ENCODE data around the gene TOLLIP. TPM values are rescaled to one million over a fixed set of nuclear protein-coding genes. Genes with fewer than 3 reads are reported as not detected.
"Not testable (repeated sequence)": the region's sequence is repeated elsewhere in the genome, so short reads cannot be mapped to it uniquely, and the experiment has no call there.

Gene TOLLIP
- total RNA-seq, 4 donors from 2014 or later: 49.8 to 91.7 (median 85.0) TPM

DNA sequence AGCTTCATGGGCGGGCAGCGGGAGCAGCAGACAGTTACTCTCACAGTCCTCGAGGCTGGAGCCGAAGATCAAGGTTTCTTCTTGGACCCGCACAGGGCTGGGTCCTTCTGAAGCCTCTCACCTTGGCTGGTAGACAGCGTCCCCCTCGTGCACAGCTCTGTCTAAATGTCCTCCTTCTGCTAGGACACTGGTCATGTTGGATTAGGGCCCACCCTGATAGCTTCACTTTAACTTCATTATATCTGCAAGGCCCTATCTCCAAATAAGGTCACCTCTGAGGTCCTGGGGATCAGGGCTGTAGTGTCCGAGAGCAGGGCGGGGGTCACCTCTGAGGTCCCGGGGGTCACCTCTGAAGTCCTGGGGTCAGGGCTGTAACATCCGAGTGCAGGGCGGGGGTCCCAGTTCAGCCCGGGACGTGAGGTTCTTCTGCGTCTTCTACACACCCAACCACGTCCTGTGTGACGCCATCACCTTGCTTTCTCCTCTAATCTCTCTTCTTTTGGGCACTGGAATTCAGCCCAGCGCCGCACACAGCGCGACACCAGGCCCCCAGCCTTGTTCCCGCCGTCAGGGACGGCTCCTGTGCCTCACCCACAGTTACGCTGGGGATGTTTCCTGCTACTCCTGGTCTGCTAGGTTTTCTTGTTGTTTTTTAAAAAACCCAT lies 34.1 kb upstream of the TOLLIP start:
- no peak for ATAC-seq
- no peaks in the 10 kb centered on the region for H3K9me3 ChIP-seq
- H3K27ac ChIP-seq: no peak overlapping the region
- TF ChIP-seq CTCF (IDR thresholded peaks at IDR 0.05 in 4 of 5, conservative IDR thresholded peaks at IDR 0.05 in 1 of 5) (no peak), POLR2A (IDR thresholded peaks at IDR 0.05) (no peak)
- H3K27me3 ChIP-seq: no peaks in the 10 kb centered on the region
- no peak overlapping the region for H3K4me3 ChIP-seq
- intact Hi-C loops (cut with DNase I; ENCODE audit: low total_unique reads): no loop called here
- in situ Hi-C loops (cut with MboI; ENCODE audit: low sequenced_read_pairs in 4 of 4): no loop called here
- H3K36me3 ChIP-seq: no peaks in the 10 kb centered on the region
- no peak for DNase-seq
- H3K4me1 ChIP-seq: no peaks in the 10 kb centered on the region

GRCh38 chr11:1342946-1343345 lies 33.5 kb upstream of the TOLLIP start:
- Histone ChIP-seq H3K9me3 (no peaks in the 10 kb centered on the region), H3K4me3 (no peak overlapping the region), H3K27ac (no peak overlapping the region), H3K27me3 (no peaks in the 10 kb centered on the region), H3K4me1 (no peaks in the 10 kb centered on the region), H3K36me3 (no peaks in the 10 kb centered on the region)
- ATAC-seq (no peak), DNase-seq (no peak)
- in situ Hi-C loops (cut with MboI; ENCODE audit: low sequenced_read_pairs in 4 of 4): no loop called here
- intact Hi-C loops (cut with DNase I; ENCODE audit: low total_unique reads): no loop called here
- no peak for TF ChIP-seq CTCF (IDR thresholded peaks at IDR 0.05 in 4 of 5, conservative IDR thresholded peaks at IDR 0.05 in 1 of 5)
- no peak for TF ChIP-seq POLR2A (IDR thresholded peaks at IDR 0.05)

- Histone ChIP-seq H3K4me3 (no peak overlapping the region), H3K9me3 (no peaks in the 10 kb centered on the region), H3K36me3 (no peaks in the 10 kb centered on the region), H3K4me1 (peaks cover 0 to under 1% of the 10 kb centered on the region in 2 donors), H3K27ac (no peak overlapping the region), H3K27me3 (no peaks in the 10 kb centered on the region)
- in situ Hi-C loops (cut with MboI; ENCODE audit: low sequenced_read_pairs in 4 of 4): no loop called here
- no peak for TF ChIP-seq CTCF (IDR thresholded peaks at IDR 0.05 in 4 of 5, conservative IDR thresholded peaks at IDR 0.05 in 1 of 5)
- TF ChIP-seq POLR2A (IDR thresholded peaks at IDR 0.05): no peak
- ATAC-seq (no peak), DNase-seq (no peak)
- intact Hi-C loops (cut with DNase I; ENCODE audit: low total_unique reads): no loop called here
Measured at GRCh38 chr11:1341928-1342524, 32.6 kb upstream of the TOLLIP start.

- H3K4me1 ChIP-seq; in situ Hi-C loops (cut with MboI; ENCODE audit: low sequenced_read_pairs in 4 of 4); intact Hi-C loops (cut with DNase I; ENCODE audit: low total_unique reads); H3K9me3 ChIP-seq; ATAC-seq; H3K36me3 ChIP-seq; DNase-seq; H3K27ac ChIP-seq; H3K4me3 ChIP-seq; H3K27me3 ChIP-seq: not testable (repeated sequence)
Measured at GRCh38 chr11:1341226-1341625, 31.8 kb upstream of the TOLLIP start.

GRCh38 chr11:1340111-1340510 lies 30.7 kb upstream of the TOLLIP start:
- TF ChIP-seq CTCF (IDR thresholded peaks at IDR 0.05 in 4 of 5, conservative IDR thresholded peaks at IDR 0.05 in 1 of 5) (no peak), POLR2A (IDR thresholded peaks at IDR 0.05) (no peak)
- Histone ChIP-seq H3K27ac (no peak overlapping the region), H3K4me1 (peaks cover 9% of the 10 kb centered on the region in 2 donors), H3K4me3 (no peak overlapping the region), H3K27me3 (peaks cover 0 to 2% (median 0%) of the 10 kb centered on the region in 3 donors), H3K9me3 (no peaks in the 10 kb centered on the region), H3K36me3 (no peaks in the 10 kb centered on the region)
- ATAC-seq: no peak
- DNase-seq: no peak
- in situ Hi-C loops (cut with MboI; ENCODE audit: low sequenced_read_pairs in 4 of 4) (no loop called here), intact Hi-C loops (cut with DNase I; ENCODE audit: low total_unique reads) (no loop called here)
